HEK293 (cell line): ENCODE results near the gene SSBP3.
A peak's percentile ranks its signal among the peaks of the same experiment; 100 is the strongest.

Experiments used
- EGR2 ChIP-seq: fragments of 450-650 bp; formaldehyde crosslinking; IDR thresholded peaks from 2 replicates; pipeline ENCODE4 v1.5.1; 2016; ENCODE audit warnings: low read depth, missing biosample characterization, missing genetic modification characterization
- GFI1B ChIP-seq: fragments of 450-650 bp; formaldehyde crosslinking; IDR thresholded peaks from 2 replicates; pipeline ENCODE4 v1.5.1; 2016; ENCODE audit warnings: missing biosample characterization, missing genetic modification characterization
- INSM2 ChIP-seq: fragments of 450-650 bp; formaldehyde crosslinking; IDR thresholded peaks from 2 replicates; pipeline ENCODE4 v1.5.1; 2016; ENCODE audit warnings: missing biosample characterization, missing genetic modification characterization
- MZF1 ChIP-seq: fragments of 450-650 bp; formaldehyde crosslinking; IDR thresholded peaks from 2 replicates; pipeline ENCODE4 v1.5.1; 2017; ENCODE audit warnings: missing biosample characterization, missing genetic modification characterization, borderline replicate concordance
- PRDM6 ChIP-seq: fragments of 450-650 bp; formaldehyde crosslinking; IDR thresholded peaks from 2 replicates; pipeline ENCODE4 v1.5.1; 2017; ENCODE audit warnings: missing biosample characterization, missing genetic modification characterization
- ZBTB48 ChIP-seq: fragments of 450-650 bp; formaldehyde crosslinking; IDR thresholded peaks from 2 replicates; pipeline ENCODE4 v1.5.1; 2016; ENCODE audit warnings: missing biosample characterization, missing genetic modification characterization
- ZFP3 ChIP-seq: fragments of 450-650 bp; formaldehyde crosslinking; IDR thresholded peaks from 2 replicates; pipeline ENCODE4 v1.5.1; 2016; ENCODE audit warnings: low read depth, missing biosample characterization, missing genetic modification characterization
- ZFP37 ChIP-seq: fragments of 450-650 bp; formaldehyde crosslinking; IDR thresholded peaks from 2 replicates; pipeline ENCODE4 v1.5.1; 2016; ENCODE audit warnings: missing biosample characterization, missing genetic modification characterization
- ZFP41 ChIP-seq: fragments of 450-650 bp; formaldehyde crosslinking; IDR thresholded peaks from 2 replicates; pipeline ENCODE4 v1.5.1; 2016; ENCODE audit warnings: missing biosample characterization, missing genetic modification characterization, borderline replicate concordance
- ZNF133 ChIP-seq: fragments of 450-650 bp; formaldehyde crosslinking; IDR thresholded peaks from 2 replicates; pipeline ENCODE4 v1.5.1; 2016; ENCODE audit warnings: missing biosample characterization, missing genetic modification characterization
- ZNF2 ChIP-seq: fragments of 450-650 bp; formaldehyde crosslinking; IDR thresholded peaks from 2 replicates; pipeline ENCODE4 v1.5.1; 2016; ENCODE audit warnings: missing biosample characterization, missing genetic modification characterization
- ZNF221 ChIP-seq: fragments of 450-650 bp; formaldehyde crosslinking; IDR thresholded peaks from 2 replicates; pipeline ENCODE4 v1.5.1; 2017; ENCODE audit warnings: missing biosample characterization, missing genetic modification characterization, borderline replicate concordance
- ZNF223 ChIP-seq: fragments of 450-650 bp; formaldehyde crosslinking; IDR thresholded peaks from 2 replicates; pipeline ENCODE4 v1.5.1; 2016; ENCODE audit warnings: missing biosample characterization, missing genetic modification characterization
- ZNF23 ChIP-seq: fragments of 450-650 bp; formaldehyde crosslinking; IDR thresholded peaks from 2 replicates; pipeline ENCODE4 v1.5.1; 2016; ENCODE audit warnings: missing biosample characterization, missing genetic modification characterization, borderline replicate concordance
- ZNF239 ChIP-seq: fragments of 450-650 bp; formaldehyde crosslinking; IDR thresholded peaks from 2 replicates; pipeline ENCODE4 v1.5.1; 2016; ENCODE audit warnings: missing biosample characterization, missing genetic modification characterization
- ZNF274 ChIP-seq, 2 experiments: fragments of 200-500 bp in 1 of 2; fragments of 450-650 bp in 1 of 2; sonication (Bioruptor generic) in 1 of 2; formaldehyde crosslinking in 1 of 2; IDR thresholded peaks; 2 replicates each; pipeline versions ENCODE4 v1.5.1 to v1.6.1; 2014 to 2016; ENCODE audit warnings: borderline replicate concordance in 1 of 2, inconsistent platforms in 1 of 2, low read length in 1 of 2, missing biosample characterization in 1 of 2, missing genetic modification characterization in 1 of 2
- ZNF292 ChIP-seq: fragments of 450-650 bp; formaldehyde crosslinking; IDR thresholded peaks from 2 replicates; pipeline ENCODE4 v1.5.1; 2016; ENCODE audit warnings: low read depth, missing biosample characterization, missing genetic modification characterization, borderline replicate concordance
- ZNF335 ChIP-seq: fragments of 450-650 bp; formaldehyde crosslinking; conservative IDR thresholded peaks from 2 replicates; pipeline ENCODE4 v1.5.1; 2016; ENCODE audit warnings: missing biosample characterization, missing genetic modification characterization
- ZNF37A ChIP-seq: fragments of 450-650 bp; IDR thresholded peaks from 2 replicates; pipeline ENCODE4 v1.5.1; 2018; ENCODE audit warnings: missing biosample characterization, missing genetic modification characterization
- ZNF416 ChIP-seq: fragments of 450-650 bp; formaldehyde crosslinking; IDR thresholded peaks from 2 replicates; pipeline ENCODE4 v1.5.1; 2016; ENCODE audit warnings: missing biosample characterization, missing genetic modification characterization
- ZNF513 ChIP-seq: fragments of 450-650 bp; IDR thresholded peaks from 2 replicates; pipeline ENCODE4 v1.5.1; 2018; ENCODE audit warnings: missing biosample characterization, missing genetic modification characterization
- ZNF518A ChIP-seq: fragments of 450-650 bp; formaldehyde crosslinking; conservative IDR thresholded peaks from 2 replicates; pipeline ENCODE4 v1.5.1; 2016; ENCODE audit warnings: low read depth, missing biosample characterization, missing genetic modification characterization
- ZNF549 ChIP-seq: fragments of 450-650 bp; IDR thresholded peaks from 2 replicates; pipeline ENCODE4 v1.5.1; 2018; ENCODE audit warnings: missing biosample characterization, missing genetic modification characterization, mild to moderate bottlenecking, inconsistent platforms, moderate library complexity
- ZNF571 ChIP-seq: fragments of 450-650 bp; formaldehyde crosslinking; IDR thresholded peaks from 2 replicates; pipeline ENCODE4 v1.5.0; 2017; ENCODE audit warnings: missing biosample characterization, missing genetic modification characterization
- ZNF600 ChIP-seq: fragments of 450-650 bp; formaldehyde crosslinking; IDR thresholded peaks from 2 replicates; pipeline ENCODE4 v1.5.1; 2016; ENCODE audit warnings: missing biosample characterization, missing genetic modification characterization
- ZNF610 ChIP-seq: fragments of 450-650 bp; formaldehyde crosslinking; IDR thresholded peaks from 2 replicates; pipeline ENCODE4 v1.5.1; 2016; ENCODE audit warnings: missing biosample characterization, missing genetic modification characterization, borderline replicate concordance
- ZNF629 ChIP-seq: fragments of 450-650 bp; formaldehyde crosslinking; IDR thresholded peaks from 2 replicates; pipeline ENCODE4 v1.5.1; 2017; ENCODE audit warnings: missing biosample characterization, missing genetic modification characterization
- ZNF660 ChIP-seq: fragments of 450-650 bp; IDR thresholded peaks from 2 replicates; pipeline ENCODE4 v1.5.1; 2018; ENCODE audit warnings: missing biosample characterization, mild to moderate bottlenecking, missing genetic modification characterization
- ZNF677 ChIP-seq: fragments of 450-650 bp; IDR thresholded peaks from 2 replicates; pipeline ENCODE4 v1.5.0; 2018; ENCODE audit warnings: missing biosample characterization, mild to moderate bottlenecking, missing genetic modification characterization, moderate library complexity

SSBP3 gene

GRCh38 chr1:54407404-54408146 lies 1.4 kb upstream of the SSBP3 start (continued):
- TF ChIP-seq INSM2 (peak; percentile 59; the same call in 1 of the 2 replicates), ZNF549 (tag by site-specific recombination) (no peak), EGR2 (no peak), GFI1B (tag by site-specific recombination) (no peak), ZNF416 (tag by site-specific recombination) (no peak), ZNF629 (tag by site-specific recombination) (peak; percentile 70), PRDM6 (0 out of 2 replicates have a peak, but pooled peaks have one; percentile 65), MZF1 (tag by site-specific recombination) (peak; percentile 72), ZNF133 (tag by site-specific recombination) (no peak), ZNF239 (tag by site-specific recombination) (no peak), ZNF23 (no peak), ZNF292 (no peak), ZNF600 (tag by site-specific recombination) (no peak), ZNF610 (tag by site-specific recombination) (no peak; the same call in 1 of the 2 replicates), ZNF37A (tag by site-specific recombination) (no peak), ZNF221 (tag by site-specific recombination) (no peak), ZFP37 (no peak), ZNF513 (tag by site-specific recombination) (no peak), ZNF2 (no peak; the same call in 1 of the 2 replicates), ZNF677 (no peak), ZNF571 (tag by site-specific recombination) (no peak), ZBTB48 (tag by site-specific recombination) (no peak), ZNF223 (tag by site-specific recombination) (no peak), ZNF335 (tag by site-specific recombination) (0 out of 2 replicates have a peak, but pooled peaks have one; percentile 31), ZNF518A (peak; percentile 42; the same call in 1 of the 2 replicates), ZFP3 (tag by site-specific recombination) (no peak), ZNF274 (IDR thresholded peaks at IDR 0.05; ENCODE audit: low read length) (no peak), ZNF274 (tag by site-specific recombination; IDR thresholded peaks at IDR 0.05; ENCODE audit: borderline replicate concordance) (no peak), ZFP41 (tag by site-specific recombination) (no peak), ZNF660 (tag by site-specific recombination) (0 out of 2 replicates have a peak, but pooled peaks have one; percentile 11)
